ENCODE data around the gene CEP295NL. TPM values are rescaled to one million over a fixed set of nuclear protein-coding genes. Genes with fewer than 3 reads are reported as not detected.

The CEP295NL gene
- total and polyA plus RNA-seq, 2 of the 8 experiments (the other 6 are each of a cell fraction or from before 2014, with no cell fraction given), result 0.06 to 2.0 TPM

GRCh38 chr17:78940258-78940657 is 37.3 kb upstream of the CEP295NL start:
- no peak overlapping the region for H3K23ac ChIP-seq (ENCODE audit: insufficient read length)
- H2BK5ac ChIP-seq (ENCODE audit: low read depth, low read length), result no peak overlapping the region
- H3K56ac ChIP-seq (replicated peaks; ENCODE audit: insufficient read length, low read depth, low read length), result no peak overlapping the region
- peaks cover 0 to 4% (median 0%) of the 10 kb centered on the region in 4 experiments; a peak in 2 of 7 replicates for H3K4me1 ChIP-seq (replicated peaks in 1 of 4; ENCODE audit: control insufficient read depth in 3 of 4, insufficient read depth in 4 of 4, low read length in 3 of 4)
- H3K27me3 ChIP-seq (replicated peaks in 1 of 4; ENCODE audit: control insufficient read depth in 3 of 4, extremely low read depth in 1 of 4, insufficient read depth in 3 of 4, low read length in 3 of 4), result no peaks in the 10 kb centered on the region; a peak in 1 of 7 replicates
- H4K8ac ChIP-seq (ENCODE audit: extremely low read depth, insufficient read depth, low read length), result no peak overlapping the region
- H4K91ac ChIP-seq (replicated peaks; ENCODE audit: insufficient read length, low read length), result no peak overlapping the region
- FAIRE-seq, result no peak
- peaks cover 0 to 1% of the 10 kb centered on the region in 2 experiments for H4K20me1 ChIP-seq (replicated peaks in 1 of 2; ENCODE audit: control insufficient read depth in 1 of 2, insufficient read depth in 2 of 2, low read length in 2 of 2)
- no peak overlapping the region for H4K5ac ChIP-seq (ENCODE audit: insufficient read length, low read depth, low read length)
- no peak for TF ChIP-seq SP1 (IDR thresholded peaks at IDR 0.05; ENCODE audit: low read depth, low read length)
- no peak for TF ChIP-seq POLR2AphosphoS5 (IDR thresholded peaks at IDR 0.05; ENCODE audit: low read depth, low read length)
- no peak overlapping the region for H3K4me3 ChIP-seq (ENCODE audit: extremely low read depth in 1 of 4, insufficient read depth in 2 of 4, low read depth in 3 of 4, low read length in 4 of 4)
- H3K36me3 ChIP-seq (ENCODE audit: control insufficient read depth in 2 of 4, insufficient read depth in 4 of 4, low read length in 3 of 4), result no peaks in the 10 kb centered on the region
- no peaks in the 10 kb centered on the region for H3K79me1 ChIP-seq (ENCODE audit: low read depth, low read length)
- H3K27ac ChIP-seq (ENCODE audit: low read depth, low read length), result no peak overlapping the region
- POLR2A ChIA-PET (ENCODE audit: partially characterized antibody), result interaction anchor here (1.2 kb wide), 1 partner anchor 13 kb away, joined by 3 read pairs; no protein-coding TSS in a partner anchor
- no peak overlapping the region for H3K4ac ChIP-seq (replicated peaks; ENCODE audit: insufficient read length, low read depth, low read length)
- no peak overlapping the region for H2BK20ac ChIP-seq (ENCODE audit: low read length)
- H3K23me2 ChIP-seq (ENCODE audit: low read depth, low read length), result no peaks in the 10 kb centered on the region
- H3K9me3 ChIP-seq (ENCODE audit: insufficient read depth in 2 of 2, low read depth in 1 of 2, low read length in 1 of 2), result no peaks in the 10 kb centered on the region
- H3K4me2 ChIP-seq (ENCODE audit: insufficient read depth in 1 of 2, low read depth in 2 of 2, low read length in 2 of 2), result no peak overlapping the region
- H3K18ac ChIP-seq (ENCODE audit: extremely low read depth, low read length), result no peak overlapping the region
- no peak overlapping the region for H2AFZ ChIP-seq (ENCODE audit: low read length)
- H2BK120ac ChIP-seq (replicated peaks; ENCODE audit: low read depth, low read length), result no peak overlapping the region
- no peak overlapping the region for H3K9ac ChIP-seq (replicated peaks in 1 of 4; ENCODE audit: extremely low read depth in 1 of 4, low read depth in 3 of 4, low read length in 3 of 4)
- no peak for DNase-seq (ENCODE audit: low read depth in 1 of 2, low spot score in 2 of 2)
- no peak overlapping the region for H2BK12ac ChIP-seq (ENCODE audit: low read depth, low read length)
- H3K79me2 ChIP-seq (ENCODE audit: control insufficient read depth in 1 of 2, insufficient read depth in 2 of 2, low read length in 2 of 2), result no peaks in the 10 kb centered on the region
- CTCF ChIA-PET (ENCODE audit: partially characterized antibody), result interaction anchor here (0.6 to 6.5 kb wide), 3 partner anchors 32 to 148 kb away, joined by 3 to 35 read pairs (median 4); partner anchors contain the start of gene LGALS3BP
- no peak overlapping the region for H2BK15ac ChIP-seq (ENCODE audit: low read length)
- no peak overlapping the region for H2AK5ac ChIP-seq (ENCODE audit: low read depth, low read length)
- 88% methylated on average over 5 of the region's 5 CpGs; no CpG with 5 or more reads in 1 of the 2 experiments for WGBS, 2 experiments (ENCODE audit: extremely low coverage in 1 of 2, insufficient coverage in 1 of 2, insufficient read length in 1 of 2, insufficient replicate concordance in 2 of 2, low coverage in 1 of 2, low lambda C conversion rate in 2 of 2, missing lambda C conversion rate in 1 of 2)
- no peak overlapping the region for H3K14ac ChIP-seq (ENCODE audit: insufficient read length)

Measured in H1 (cell line).